Measurements from ENCODE around the gene CATSPERD.

Gene CATSPERD

GRCh38 chr19:5719961-5720790 lies at the start of gene CATSPERD, which contains the start of gene LONP1:
Gene CATSPERD (plus strand): TSS chr19:5720637. CDS start chr19:5720738, 101 bp downstream.
Gene LONP1 (minus strand): TSS chr19:5720146. CDS start chr19:5720132, 14 bp downstream.
- DNase-seq (ENCODE audit: low read depth in 2 of 3, low spot score in 1 of 3), result peak; percentile 96 to 98 (median 97)

GRCh38 chr19:5671600-5671999 lies 48.8 kb upstream of the CATSPERD start:
- no peak for DNase-seq (ENCODE audit: low read depth in 2 of 3, low spot score in 1 of 3)

GRCh38 chr19:5672708-5673459 lies 47.6 kb upstream of the CATSPERD start:
- DNase-seq (ENCODE audit: low read depth in 2 of 3, low spot score in 1 of 3), result no peak

GRCh38 chr19:5673752-5674151 lies 46.7 kb upstream of the CATSPERD start:
- no peak for DNase-seq (ENCODE audit: low read depth in 2 of 3, low spot score in 1 of 3)

- DNase-seq (ENCODE audit: low read depth in 2 of 3, low spot score in 1 of 3), result no peak
Observed at GRCh38 chr19:5674714-5675113, 45.7 kb upstream of the CATSPERD start.

GRCh38 chr19:5676105-5676771 lies 44.2 kb upstream of the CATSPERD start:
- no peak for DNase-seq (ENCODE audit: low read depth in 2 of 3, low spot score in 1 of 3)

GRCh38 chr19:5676772-5677105 lies 43.7 kb upstream of the CATSPERD start:
- DNase-seq (ENCODE audit: low read depth in 2 of 3, low spot score in 1 of 3), result no peak

- DNase-seq (ENCODE audit: low read depth in 2 of 3, low spot score in 1 of 3), result no peak
Observed at GRCh38 chr19:5677136-5677535, 43.3 kb upstream of the CATSPERD start.

GRCh38 chr19:5677580-5677979 lies 42.9 kb upstream of the CATSPERD start:
- DNase-seq (ENCODE audit: low read depth in 2 of 3, low spot score in 1 of 3), result no peak

GRCh38 chr19:5678071-5678718 lies 42.2 kb upstream of the CATSPERD start:
- no peak for DNase-seq (ENCODE audit: low read depth in 2 of 3, low spot score in 1 of 3)

GRCh38 chr19:5679289-5680083 lies 41.0 kb upstream of the CATSPERD start:
- no peak for DNase-seq (ENCODE audit: low read depth in 2 of 3, low spot score in 1 of 3)

- no peak for DNase-seq (ENCODE audit: low read depth in 2 of 3, low spot score in 1 of 3)
Observed at GRCh38 chr19:5680084-5680436, 40.4 kb upstream of the CATSPERD start.

- peak; percentile 95 to 96 (median 96) for DNase-seq (ENCODE audit: low read depth in 2 of 3, low spot score in 1 of 3)
Observed at GRCh38 chr19:5680437-5681368, 39.7 kb upstream of the CATSPERD start, which contains the start of the genes HSD11B1L and MICOS13. Gene HSD11B1L (plus strand): TSS chr19:5681027. CDS start chr19:5684833, 3,806 bp downstream. Gene MICOS13 (minus strand): TSS chr19:5680516. CDS start chr19:5680486, 30 bp downstream.

- no peak for DNase-seq (ENCODE audit: low read depth in 2 of 3, low spot score in 1 of 3)
Observed at GRCh38 chr19:5681391-5682106, 38.9 kb upstream of the CATSPERD start.

- DNase-seq (ENCODE audit: low read depth in 2 of 3, low spot score in 1 of 3), result no peak
Observed at GRCh38 chr19:5682107-5682482, 38.3 kb upstream of the CATSPERD start.

GRCh38 chr19:5683177-5683886 lies 37.1 kb upstream of the CATSPERD start:
- no peak for DNase-seq (ENCODE audit: low read depth in 2 of 3, low spot score in 1 of 3)

GRCh38 chr19:5684694-5685430 lies 35.6 kb upstream of the CATSPERD start:
- no peak for DNase-seq (ENCODE audit: low read depth in 2 of 3, low spot score in 1 of 3)
